A549 treated with dexamethasone at 1 μM for 4 hours (cell line): ENCODE data around the gene AFTPH. TPM values are rescaled to one million over a fixed set of nuclear protein-coding genes. Genes with fewer than 3 reads are reported as not detected.

Source experiments
- total RNA-seq: library from RNA; stranded (reverse); fragments of 200-300 nt; extraction: Qiagen RNA extraction; gene quantifications from 5 replicates; pipeline ENCODE4 v1.2.3, GENCODE V29; 2022

AFTPH gene
- total RNA-seq = 21.4 to 28.9 TPM (median 23.8 TPM) in 5 replicates

GRCh38 chr2:64523666-64524603 is at the start of gene AFTPH:
TSS of gene AFTPH (plus strand) at chr2:64524328. CDS start at chr2:64551475, 27,147 bp downstream.

Other genes with a start within 250 kb of the AFTPH start
- 8.3 to 12.8 TPM (median 11.9 TPM) in 5 replicates for gene LGALSL, start 70.2 kb upstream of the AFTPH start, total RNA-seq
- gene SERTAD2, start 129.6 kb downstream of the AFTPH start, total RNA-seq = 8.2 to 11.7 TPM (median 10.5 TPM) in 5 replicates